GM12878 (cell line): ENCODE results near the gene PRPS1. TPM values are rescaled to one million over a fixed set of nuclear protein-coding genes. Genes with fewer than 3 reads are reported as not detected.

Experiments
- ATAC-seq: fragments of 200-7000 bp; cut with Tn5 transposase; 3 replicates; pipeline ENCODE4 v1.9.1; 2020; ENCODE audit warnings: mild to moderate bottlenecking, moderate library complexity
- BruUV-seq: library from RNA; stranded (reverse); fragments of 400-500 nt; replicated peaks from 2 replicates; lab custom pipeline; 2021; lab: Mats Ljungman, UMichigan
- CTCF ChIA-PET: fragments of 300-600 bp; sonication (Branson Sonifier 250); formaldehyde crosslinking; extraction: SDS; loops from one replicate; lab custom pipeline; 2021; ENCODE audit warnings: inconsistent platforms; lab: Yijun Ruan, JAX
- POLR2A ChIA-PET: fragments of 350-600 bp; formaldehyde crosslinking; extraction: SDS; loops from one replicate; lab custom pipeline; 2021; ENCODE audit warnings: inconsistent platforms; lab: Charles Lee
- RAD21 ChIA-PET: fragments of 300-600 bp; sonication (Branson Sonifier 250); formaldehyde crosslinking; loops from one replicate; lab custom pipeline; 2023; ENCODE audit warnings: antibody characterized with exemption; ENCODE audit not compliant: unreplicated experiment; lab: Charles Lee
- SMC1A ChIA-PET: fragments of 300-600 bp; sonication (Branson Sonifier 250); formaldehyde crosslinking; loops from one replicate; lab custom pipeline; 2023; ENCODE audit not compliant: unreplicated experiment, uncharacterized antibody; lab: Charles Lee
- DNase-seq: peaks from one replicate; pipeline ENCODE4 v3.0.0-alpha.2; 2011; ENCODE audit warnings: low read depth, low spot score
- FAIRE-seq: peaks from 3 replicates; lab custom pipeline; 2011; peaks lifted over from hg19 to GRCh38; lab: Jason Lieb, UNC
- H2AFZ ChIP-seq: 2 replicates; pipeline ENCODE4 v1.6.0; 2011; ENCODE audit warnings: low read depth, low read length, control low read depth; ENCODE audit not compliant: control insufficient read depth
- H3K27ac ChIP-seq: 2 replicates; pipeline ENCODE4 v1.5.1; 2011; ENCODE audit warnings: control low read depth; ENCODE audit not compliant: control insufficient read depth, insufficient read depth
- H3K27me3 ChIP-seq, 2 experiments: replicated peaks in 1 of 2; 2 replicates each; pipeline versions ENCODE4 v1.6.0 to v1.6.1; 2011; ENCODE audit warnings: low read length in 1 of 2; ENCODE audit not compliant: control insufficient read depth in 2 of 2, insufficient read depth in 2 of 2
- H3K36me3 ChIP-seq, 2 experiments: 2 replicates each; pipeline ENCODE4 v1.5.1; 2011; ENCODE audit warnings: low read length in 1 of 2; ENCODE audit not compliant: control insufficient read depth in 2 of 2, insufficient read depth in 2 of 2
- H3K4me1 ChIP-seq: 2 replicates; pipeline ENCODE4 v1.6.1; 2011; ENCODE audit warnings: mild to moderate bottlenecking, low read length, moderate library complexity, mixed read lengths; ENCODE audit not compliant: control insufficient read depth, insufficient read depth
- H3K4me2 ChIP-seq: 2 replicates; pipeline ENCODE4 v1.6.0; 2011; ENCODE audit warnings: control low read depth; ENCODE audit not compliant: control insufficient read depth, insufficient read depth
- H3K4me3 ChIP-seq: fragments of 200-600 bp; sonication (generic); 2 replicates; pipeline ENCODE4 v1.5.1; 2016
- H3K79me2 ChIP-seq: 2 replicates; pipeline ENCODE4 v1.6.0; 2011; ENCODE audit warnings: low read length; ENCODE audit not compliant: control insufficient read depth, insufficient read depth
- H3K9ac ChIP-seq: 2 replicates; pipeline ENCODE4 v1.8.0; 2011; ENCODE audit warnings: low read length, control low read depth, mixed read lengths; ENCODE audit not compliant: control insufficient read depth, insufficient read depth
- H3K9me3 ChIP-seq: replicated peaks from 3 replicates; pipeline ENCODE4 v1.5.1; 2011; ENCODE audit warnings: mild to moderate bottlenecking, low read length; ENCODE audit not compliant: control insufficient read depth, insufficient read depth
- H4K20me1 ChIP-seq: 2 replicates; pipeline ENCODE4 v1.6.0; 2011; ENCODE audit not compliant: control insufficient read depth, insufficient read depth
- ATF7 ChIP-seq: fragments of 450-650 bp; IDR thresholded peaks from 2 replicates; pipeline ENCODE4 v1.6.1; 2016; ENCODE audit warnings: low read depth, mild to moderate bottlenecking
- CBFB ChIP-seq: IDR thresholded peaks from 2 replicates; pipeline ENCODE4 v1.6.1; 2016; ENCODE audit warnings: antibody characterized with exemption, low read depth
- FOS ChIP-seq: IDR thresholded peaks from 3 replicates; pipeline ENCODE4 v1.6.1; 2011; ENCODE audit warnings: borderline replicate concordance; ENCODE audit not compliant: insufficient read length; ENCODE audit errors: extremely low read depth
- IKZF1 ChIP-seq: fragments of 450-650 bp; conservative IDR thresholded peaks from 2 replicates; pipeline ENCODE4 v1.6.1; 2017; ENCODE audit warnings: antibody characterized with exemption, mild to moderate bottlenecking
- IKZF2 ChIP-seq, 2 experiments: fragments of 450-650 bp; IDR thresholded peaks; 2 replicates each; pipeline ENCODE4 v1.6.1; 2017; ENCODE audit warnings: mild to moderate bottlenecking in 2 of 2, moderate library complexity in 2 of 2
- IRF4 ChIP-seq: IDR thresholded peaks from 2 replicates; pipeline ENCODE4 v1.6.1; 2011; ENCODE audit warnings: low read depth, low read length
- MEF2A ChIP-seq: IDR thresholded peaks from 2 replicates; pipeline ENCODE4 v1.6.1; 2011; ENCODE audit warnings: low read depth, mild to moderate bottlenecking, low read length, moderate library complexity; ENCODE audit not compliant: insufficient read depth
- NBN ChIP-seq: fragments of 450-650 bp; IDR thresholded peaks from 2 replicates; pipeline ENCODE4 v1.6.1; 2016
- NR2C1 ChIP-seq: fragments of 450-650 bp; IDR thresholded peaks from 2 replicates; pipeline ENCODE4 v1.6.1; 2017; ENCODE audit warnings: antibody characterized with exemption, mild to moderate bottlenecking, moderate library complexity
- POLR2AphosphoS2 ChIP-seq: IDR thresholded peaks from 2 replicates; pipeline ENCODE4 v1.6.1; 2011; ENCODE audit warnings: low read depth, mild to moderate bottlenecking, low read length, improper control_type of control experiment, moderate library complexity
- RBBP5 ChIP-seq: fragments of 200-600 bp; sonication (generic); conservative IDR thresholded peaks from 2 replicates; pipeline ENCODE4 v1.6.1; 2016
- RCOR1 ChIP-seq: conservative IDR thresholded peaks from 2 replicates; pipeline ENCODE4 v1.6.1; 2012; ENCODE audit warnings: low read depth, low read length, improper control_type of control experiment
- RELA ChIP-seq: fragments of 450-650 bp; IDR thresholded peaks from 2 replicates; pipeline ENCODE4 v1.8.0; 2014; ENCODE audit warnings: borderline replicate concordance; ENCODE audit not compliant: partially characterized antibody
- SKIL ChIP-seq: fragments of 450-650 bp; IDR thresholded peaks from 2 replicates; pipeline ENCODE4 v1.6.1; 2017; ENCODE audit warnings: mild to moderate bottlenecking, low read depth, inconsistent platforms; ENCODE audit not compliant: poor library complexity, severe bottlenecking
- SMC3 ChIP-seq: IDR thresholded peaks from 2 replicates; pipeline ENCODE4 v1.6.1; 2011; ENCODE audit warnings: low read length, improper control_type of control experiment, borderline replicate concordance
- SREBF1 ChIP-seq: IDR thresholded peaks from 2 replicates; pipeline ENCODE4 v1.6.1; 2012; ENCODE audit warnings: mild to moderate bottlenecking, low read length
- SUPT20H ChIP-seq: IDR thresholded peaks from 2 replicates; pipeline ENCODE4 v1.6.1; 2011; ENCODE audit warnings: low read depth, mild to moderate bottlenecking, low read length, moderate library complexity, borderline replicate concordance; ENCODE audit not compliant: control insufficient read depth
- TARDBP ChIP-seq: IDR thresholded peaks from 2 replicates; pipeline ENCODE4 v1.6.1; 2016; ENCODE audit warnings: borderline replicate concordance
- WGBS: methylation state at CpG from one replicate; pipeline ENCODE4 v1.1.6; 2016; ENCODE audit warnings: low lambda C conversion rate; ENCODE audit not compliant: insufficient replicate concordance, insufficient coverage; ENCODE audit errors: missing lambda C conversion rate; 5-methylcytosine and 5-hydroxymethylcytosine counted together
- in situ Hi-C: fragments of 300-500 bp; cut with MboI; formaldehyde crosslinking; loops from 9 replicates; pipeline ENCODE4 v1.14.3; 2018; ENCODE audit warnings: mixed read lengths
- intact Hi-C: fragments of 100-400 bp; cut with micrococcal nuclease; formaldehyde crosslinking; loops from one replicate; pipeline ENCODE4 v1.14.2; 2022; ENCODE audit not compliant: unreplicated experiment
- polyA plus RNA-seq, 11 experiments: library from polyadenylated mRNA; depleted of rRNA in 4 of 11; unstranded in 6 of 11; stranded (reverse) in 5 of 11; fragments of >200 nt; fragmentation: Nextera tagmentation in 4 of 11; fragmentation: Illumina TruSeq in 1 of 11; extraction: Ambion mirVana in 4 of 11; extraction: Trizol in 1 of 11; gene quantifications; 1 replicate in 1 of 11; 2 replicates in 10 of 11; pipeline versions ENCODE4 v1.2.1 to v1.2.3, GENCODE V29; 2011 to 2016; ENCODE audit warnings: inconsistent platforms in 2 of 11, missing spikeins in 2 of 11, low read depth in 1 of 11
- total RNA-seq, 4 experiments: library from RNA; depleted of rRNA in 3 of 4; stranded (reverse); fragments of >200 nt in 3 of 4; fragmentation: Illumina TruSeq in 1 of 4; extraction: Trizol in 1 of 4; gene quantifications; 2 replicates each; pipeline versions ENCODE4 v1.2.1 to v1.2.3, GENCODE V29; 2013 to 2021
- TF ChIP-seq, protein P1 (sequence below): fragments of 450-650 bp; IDR thresholded peaks from 2 replicates; pipeline ENCODE4 v1.6.1; 2016; ENCODE audit warnings: mild to moderate bottlenecking
- TF ChIP-seq, protein P2 (sequence below): fragments of 450-650 bp; IDR thresholded peaks from 2 replicates; pipeline ENCODE4 v1.6.1; 2017; ENCODE audit warnings: mild to moderate bottlenecking

PRPS1 gene
- total and polyA plus RNA-seq, 10 of the 15 experiments (the other 5 are each of a cell fraction or from before 2014, with no cell fraction given) = 26.5 to 86.5 (median 61.1) TPM

DNA sequence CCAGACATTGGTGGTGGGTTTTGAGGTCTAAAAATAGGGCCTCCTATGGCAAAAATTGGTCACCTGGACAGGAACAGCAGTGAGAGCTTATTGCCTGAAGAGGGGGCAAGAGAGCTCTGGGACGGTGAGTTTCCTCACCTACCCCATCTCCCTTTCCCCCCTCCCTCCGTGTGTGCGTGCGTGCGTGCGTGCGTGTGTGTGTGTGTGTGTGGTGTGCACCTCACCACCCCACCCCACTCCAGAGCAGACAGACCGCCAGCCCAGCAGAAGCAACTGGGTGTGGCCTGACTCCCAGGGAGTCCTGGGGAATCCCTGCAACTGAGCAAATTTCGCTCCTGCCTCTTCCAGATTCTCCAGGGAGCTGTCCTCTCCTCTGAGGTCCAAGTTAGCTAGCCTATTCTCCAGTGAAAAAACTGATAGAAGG is 44.7 kb downstream of the PRPS1 start:
- FAIRE-seq (peak; percentile 84), ATAC-seq (peak; percentile 61), DNase-seq (no peak)
- Histone ChIP-seq H3K27me3 (no peaks in the 10 kb centered on the region), H3K9me3 (no peaks in the 10 kb centered on the region), H3K36me3 (no peaks in the 10 kb centered on the region), H3K79me2 (peaks cover 4% of the 10 kb centered on the region), H3K4me2 (peak overlapping the region; percentile 82), H3K27ac (peak overlapping the region; percentile 57), H2AFZ (no peak overlapping the region; the same call in 1 of the 2 replicates), H3K9ac (no peak overlapping the region), H4K20me1 (no peaks in the 10 kb centered on the region), H3K4me3 (no peak overlapping the region), H3K4me1 (peaks cover 16% of the 10 kb centered on the region)
- ChIA-PET SMC1A (interaction anchor here (0.6 to 8.6 kb wide), 20 partner anchors 11 to 233 kb away, joined by 3 to 425 read pairs (median 4); partner anchors contain the start of genes NCBP2L, PRPS1 and TSC22D3), CTCF (interaction anchor here (0.6 to 8.6 kb wide), 31 partner anchors 11 to 134 kb away, joined by 3 to 273 read pairs (median 5); partner anchors contain the start of genes NCBP2L, PRPS1 and TSC22D3), POLR2A (interaction anchor here (0.5 to 10.5 kb wide), 10 partner anchors 41 to 222 kb away, joined by 3 to 287 read pairs (median 4); partner anchors contain the start of genes NCBP2L and TSC22D3), RAD21 (interaction anchor here (0.6 to 11.2 kb wide), 27 partner anchors 11 to 283 kb away, joined by 3 to 444 read pairs (median 4); partner anchors contain the start of genes NCBP2L, PRPS1 and TSC22D3)
- intact Hi-C loops (loop anchor here (1.0 kb wide), 2 partner anchors 45 to 104 kb away; partner anchors contain the start of gene NCBP2L), in situ Hi-C loops (no loop called here)
- 24% methylated on average over 3 of the region's 9 CpGs for WGBS
- no TSS peak for BruUV-seq
- no peak for TF ChIP-seq NR2C1
- TF ChIP-seq IKZF1 = peak; percentile 85
- TF ChIP-seq RELA = peak; percentile 13
- TF ChIP-seq ATF7 = 0 out of 2 replicates have a peak, but pooled peaks have one; percentile 26
- no peak for TF ChIP-seq POLR2AphosphoS2
- TF ChIP-seq SREBF1 = no peak
- peak; percentile 77; the same call in 1 of the 2 replicates for TF ChIP-seq SMC3
- peak; percentile 70; the same call in 1 of the 2 replicates for TF ChIP-seq NBN
- no peak for TF ChIP-seq TARDBP
- no peak for TF ChIP-seq RBBP5
- TF ChIP-seq MEF2A = peak; percentile 65
- TF ChIP-seq RCOR1 = no peak; the same call in 1 of the 2 replicates
- TF ChIP-seq FOS = no peak
- TF ChIP-seq IRF4 = 0 out of 2 replicates have a peak, but pooled peaks have one; percentile 25
- TF ChIP-seq IKZF2 (IDR thresholded peaks at IDR 0.05) = peak; percentile 77 to 81
- TF ChIP-seq SKIL = peak; percentile 48
- TF ChIP-seq, protein P1, sequence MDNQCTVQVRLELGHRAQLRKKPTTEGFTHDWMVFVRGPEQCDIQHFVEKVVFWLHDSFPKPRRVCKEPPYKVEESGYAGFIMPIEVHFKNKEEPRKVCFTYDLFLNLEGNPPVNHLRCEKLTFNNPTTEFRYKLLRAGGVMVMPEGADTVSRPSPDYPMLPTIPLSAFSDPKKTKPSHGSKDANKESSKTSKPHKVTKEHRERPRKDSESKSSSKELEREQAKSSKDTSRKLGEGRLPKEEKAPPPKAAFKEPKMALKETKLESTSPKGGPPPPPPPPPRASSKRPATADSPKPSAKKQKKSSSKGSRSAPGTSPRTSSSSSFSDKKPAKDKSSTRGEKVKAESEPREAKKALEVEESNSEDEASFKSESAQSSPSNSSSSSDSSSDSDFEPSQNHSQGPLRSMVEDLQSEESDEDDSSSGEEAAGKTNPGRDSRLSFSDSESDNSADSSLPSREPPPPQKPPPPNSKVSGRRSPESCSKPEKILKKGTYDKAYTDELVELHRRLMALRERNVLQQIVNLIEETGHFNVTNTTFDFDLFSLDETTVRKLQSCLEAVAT = 0 out of 2 replicates have a peak, but pooled peaks have one; percentile 64
- TF ChIP-seq SUPT20H = no peak
- no peak for TF ChIP-seq CBFB
- TF ChIP-seq, protein P2, sequence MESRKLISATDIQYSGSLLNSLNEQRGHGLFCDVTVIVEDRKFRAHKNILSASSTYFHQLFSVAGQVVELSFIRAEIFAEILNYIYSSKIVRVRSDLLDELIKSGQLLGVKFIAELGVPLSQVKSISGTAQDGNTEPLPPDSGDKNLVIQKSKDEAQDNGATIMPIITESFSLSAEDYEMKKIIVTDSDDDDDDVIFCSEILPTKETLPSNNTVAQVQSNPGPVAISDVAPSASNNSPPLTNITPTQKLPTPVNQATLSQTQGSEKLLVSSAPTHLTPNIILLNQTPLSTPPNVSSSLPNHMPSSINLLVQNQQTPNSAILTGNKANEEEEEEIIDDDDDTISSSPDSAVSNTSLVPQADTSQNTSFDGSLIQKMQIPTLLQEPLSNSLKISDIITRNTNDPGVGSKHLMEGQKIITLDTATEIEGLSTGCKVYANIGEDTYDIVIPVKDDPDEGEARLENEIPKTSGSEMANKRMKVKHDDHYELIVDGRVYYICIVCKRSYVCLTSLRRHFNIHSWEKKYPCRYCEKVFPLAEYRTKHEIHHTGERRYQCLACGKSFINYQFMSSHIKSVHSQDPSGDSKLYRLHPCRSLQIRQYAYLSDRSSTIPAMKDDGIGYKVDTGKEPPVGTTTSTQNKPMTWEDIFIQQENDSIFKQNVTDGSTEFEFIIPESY = no peak
